MM.1S (cell line): ENCODE results near the gene SLFN14.

ENCODE experiments used
- CTCF ChIP-seq: fragments of 300-600 bp; sonication (generic); IDR thresholded peaks from 2 replicates; pipeline ENCODE4 v1.5.1; 2016; ENCODE audit warnings: antibody characterized with exemption, low read length, mixed read lengths
- EZH2 ChIP-seq: fragments of 300-600 bp; sonication (generic); optimal IDR thresholded peaks from 2 replicates; pipeline ENCODE3; 2017; ENCODE audit warnings: low read depth, mild to moderate bottlenecking, antibody characterized with exemption, low read length, mixed read lengths
- EZH2phosphoT487 ChIP-seq: fragments of 300-600 bp; sonication (generic); IDR thresholded peaks from 2 replicates; pipeline ENCODE4 v1.6.1; 2018; ENCODE audit warnings: antibody characterized with exemption, low read length

GRCh38 chr17:35596530-35597233, 36.1 kb upstream of the SLFN14 start:
- TF ChIP-seq CTCF = no peak
- no peak for TF ChIP-seq EZH2phosphoT487
- no peak for TF ChIP-seq EZH2
